ENCODE results near the gene MBLAC1. TPM values are rescaled to one million over a fixed set of nuclear protein-coding genes. Genes with fewer than 3 reads are reported as not detected.

Gene MBLAC1
- total and polyA plus RNA-seq, 4 experiments from 2014 or later: 0.77 to 6.8 (median 3.8) TPM

DNA sequence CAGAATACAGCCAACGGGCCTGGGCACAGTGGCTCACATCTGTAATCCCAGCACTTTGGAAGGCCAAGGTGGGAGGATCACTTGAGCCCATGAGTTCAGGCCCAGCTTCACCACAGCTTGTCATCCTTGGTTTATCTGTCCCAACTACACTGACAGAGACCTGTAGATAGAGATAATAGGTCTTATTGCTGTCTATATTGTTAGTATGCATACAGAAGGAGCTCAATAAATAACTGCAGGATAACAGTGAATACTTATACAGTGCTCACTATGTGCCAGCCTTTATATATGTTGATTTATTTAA, 6.1 kb upstream of the MBLAC1 start:
- Mint-ChIP-seq H3K9me3 (peaks cover 0 to 3% (median 0%) of the 10 kb centered on the region in 8 donors), H3K27ac (peak overlapping the region; percentile 95 to 100 (median 99)), H3K4me1 (peaks cover 14 to 55% (median 34%) of the 10 kb centered on the region in 4 donors), H3K36me3 (peaks cover 3 to 45% of the 10 kb centered on the region in 2 donors), H3K27me3 (no peaks in the 10 kb centered on the region), H3K4me3 (peak overlapping the region; percentile 94 to 99 (median 96))
- Histone ChIP-seq H3K4me3 (ENCODE audit: low read length in 2 of 2) (peak overlapping the region; percentile 63 to 95), H3K4me1 (ENCODE audit: insufficient read depth, low read length) (peaks cover 40% of the 10 kb centered on the region), H3K27me3 (ENCODE audit: insufficient read depth, low read length) (no peaks in the 10 kb centered on the region), H3K9me3 (ENCODE audit: control insufficient read depth in 1 of 2, low read length in 2 of 2) (no peaks in the 10 kb centered on the region), H3K27ac (ENCODE audit: low read depth, low read length) (peak overlapping the region; percentile 80), H3K36me3 (ENCODE audit: insufficient read depth, low read length) (peaks cover 9% of the 10 kb centered on the region)
- POLR2A ChIA-PET (ENCODE audit: partially characterized antibody): interaction anchor here (0.9 to 7.9 kb wide), 15 partner anchors 9 to 308 kb away, joined by 3 to 175 read pairs (median 6); partner anchors contain the start of genes AP4M1, COPS6, LAMTOR4 and MCM7
- no peak for DNase-seq
- CTCF ChIA-PET (ENCODE audit: partially characterized antibody): interaction anchor here (1.1 to 3.5 kb wide), 5 partner anchors 10 to 96 kb away, joined by 3 to 21 read pairs (median 4); no protein-coding TSS in a partner anchor
- intact Hi-C loops (cut with micrococcal nuclease): loop anchor here (1.0 kb wide), 1 partner anchor 28 kb away; the partner anchor contains the start of gene LAMTOR4

DNA sequence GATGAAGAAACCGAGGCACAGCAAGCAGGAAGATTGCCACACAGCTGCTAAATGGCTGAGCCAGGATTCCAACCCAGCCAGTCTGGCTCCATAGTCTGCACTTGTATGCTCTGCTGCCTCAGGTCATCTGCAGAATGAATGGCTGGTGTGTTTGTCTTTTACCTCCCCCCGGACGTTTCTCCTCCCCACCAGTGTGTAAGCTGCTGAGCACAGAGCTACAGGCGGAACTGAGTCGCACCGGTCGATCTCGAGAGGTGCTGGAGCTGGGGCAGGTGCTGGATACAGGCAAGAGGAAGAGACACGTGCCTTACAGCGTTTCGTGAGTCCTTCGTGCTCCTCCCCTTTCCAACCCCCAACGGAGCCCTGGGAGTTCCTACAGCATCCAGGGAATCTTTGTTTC, 4.7 kb upstream of the MBLAC1 start:
- ChIA-PET POLR2A (ENCODE audit: partially characterized antibody) (interaction anchor here (1.0 to 7.9 kb wide), 3 partner anchors 19 to 307 kb away, joined by 3 to 175 read pairs (median 3); partner anchors contain the start of genes AP4M1, MCM7, TRIM4 and ZCWPW1), CTCF (ENCODE audit: partially characterized antibody) (interaction anchor here (3.5 kb wide), 1 partner anchor 8 kb away, joined by 21 read pairs; no protein-coding TSS in a partner anchor)
- H3K4me3 ChIP-seq (ENCODE audit: low read length in 2 of 2): no peak overlapping the region
- Mint-ChIP-seq H3K36me3 (peaks cover 3 to 48% of the 10 kb centered on the region in 2 donors), H3K4me3 (no peak overlapping the region), H3K27ac (peak overlapping the region in 3 of 7 donors; percentile 44 to 89 (median 73)), H3K27me3 (no peaks in the 10 kb centered on the region), H3K9me3 (peaks cover 0 to 6% (median 0%) of the 10 kb centered on the region in 8 donors), H3K4me1 (peaks cover 19 to 62% (median 40%) of the 10 kb centered on the region in 4 donors)
- peaks cover 43% of the 10 kb centered on the region for H3K4me1 ChIP-seq (ENCODE audit: insufficient read depth, low read length)
- DNase-seq: no peak
- intact Hi-C loops (cut with micrococcal nuclease): no loop called here
- peaks cover 9% of the 10 kb centered on the region for H3K36me3 ChIP-seq (ENCODE audit: insufficient read depth, low read length)
- no peaks in the 10 kb centered on the region for H3K9me3 ChIP-seq (ENCODE audit: control insufficient read depth in 1 of 2, low read length in 2 of 2)
- H3K27me3 ChIP-seq (ENCODE audit: insufficient read depth, low read length): no peaks in the 10 kb centered on the region
- H3K27ac ChIP-seq (ENCODE audit: low read depth, low read length): no peak overlapping the region

DNA sequence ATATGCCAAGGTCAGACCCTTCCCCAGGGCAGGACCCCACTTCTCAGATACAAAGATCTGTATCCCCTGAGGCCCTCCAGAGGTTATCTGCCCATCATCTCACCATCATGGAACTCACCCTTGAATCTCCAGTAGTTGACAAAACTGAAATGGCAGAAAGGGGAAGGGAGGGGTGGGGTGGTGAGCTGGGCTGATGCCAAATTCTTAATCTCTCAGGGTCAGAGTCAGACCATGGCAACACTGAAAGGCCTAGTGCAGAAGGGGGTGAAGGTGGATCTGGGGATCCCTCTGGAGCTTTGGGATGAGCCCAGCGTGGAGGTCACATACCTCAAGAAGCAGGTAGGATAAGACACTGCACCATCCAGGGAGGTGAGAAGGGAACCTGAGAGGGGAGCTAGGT, 4.2 kb upstream of the MBLAC1 start:
- Mint-ChIP-seq H3K4me1 (peaks cover 19 to 62% (median 42%) of the 10 kb centered on the region in 4 donors), H3K27ac (peak overlapping the region in 6 of 7 donors; percentile 36 to 81 (median 54))
- CTCF ChIA-PET (ENCODE audit: partially characterized antibody): interaction anchor here (3.5 kb wide), 1 partner anchor 8 kb away, joined by 21 read pairs; no protein-coding TSS in a partner anchor

DNA sequence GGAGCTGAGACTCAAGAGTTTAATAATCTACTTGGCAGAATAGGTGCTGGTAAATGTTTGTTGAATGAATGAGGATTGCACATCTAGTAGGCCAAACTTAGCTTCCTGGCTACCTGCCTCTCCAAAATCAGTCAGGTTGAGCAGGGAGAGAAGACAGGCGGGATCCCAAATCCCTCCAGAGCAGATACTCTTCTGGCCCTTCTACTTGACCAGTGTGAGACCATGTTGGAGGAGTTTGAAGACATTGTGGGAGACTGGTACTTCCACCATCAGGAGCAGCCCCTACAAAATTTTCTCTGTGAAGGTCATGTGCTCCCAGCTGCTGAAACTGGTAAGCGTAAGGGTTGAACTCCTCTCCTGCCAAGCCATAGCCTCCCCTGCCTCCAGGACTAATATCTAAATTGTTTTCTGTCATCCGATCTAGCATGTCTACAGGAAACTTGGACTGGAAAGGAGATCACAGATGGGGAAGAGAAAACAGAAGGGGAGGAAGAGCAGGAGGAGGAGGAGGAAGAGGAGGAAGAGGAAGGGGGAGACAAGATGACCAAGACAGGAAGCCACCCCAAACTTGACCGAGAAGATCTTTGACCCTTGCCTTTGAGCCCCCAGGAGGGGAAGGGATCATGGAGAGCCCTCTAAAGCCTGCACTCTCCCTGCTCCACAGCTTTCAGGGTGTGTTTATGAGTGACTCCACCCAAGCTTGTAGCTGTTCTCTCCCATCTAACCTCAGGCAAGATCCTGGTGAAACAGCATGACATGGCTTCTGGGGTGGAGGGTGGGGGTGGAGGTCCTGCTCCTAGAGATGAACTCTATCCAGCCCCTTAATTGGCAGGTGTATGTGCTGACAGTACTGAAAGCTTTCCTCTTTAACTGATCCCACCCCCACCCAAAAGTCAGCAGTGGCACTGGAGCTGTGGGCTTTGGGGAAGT, 2.2 kb upstream of the MBLAC1 start:
- H3K4me3 Mint-ChIP-seq: peak overlapping the region in 7 of 8 donors; percentile 11 to 96 (median 28)
- no peaks in the 10 kb centered on the region for H3K27me3 Mint-ChIP-seq
- peaks cover 26 to 53% (median 36%) of the 10 kb centered on the region in 4 donors for H3K4me1 Mint-ChIP-seq
- peaks cover 0 to 37% of the 10 kb centered on the region in 2 donors for H3K36me3 Mint-ChIP-seq
- Histone ChIP-seq H3K9me3 (ENCODE audit: control insufficient read depth in 1 of 2, low read length in 2 of 2) (no peaks in the 10 kb centered on the region), H3K36me3 (ENCODE audit: insufficient read depth, low read length) (peaks cover 9% of the 10 kb centered on the region), H3K4me1 (ENCODE audit: insufficient read depth, low read length) (peaks cover 45% of the 10 kb centered on the region), H3K27ac (ENCODE audit: low read depth, low read length) (no peak overlapping the region), H3K4me3 (ENCODE audit: low read length in 2 of 2) (no peak overlapping the region), H3K27me3 (ENCODE audit: insufficient read depth, low read length) (no peaks in the 10 kb centered on the region)
- ChIA-PET POLR2A (ENCODE audit: partially characterized antibody) (interaction anchor here (1.1 to 7.9 kb wide), 5 partner anchors 22 to 304 kb away, joined by 3 to 175 read pairs (median 6); partner anchors contain the start of genes AP4M1, MCM7, PVRIG and ZCWPW1), CTCF (ENCODE audit: partially characterized antibody) (interaction anchor here (0.9 to 1.2 kb wide), 4 partner anchors 9 to 283 kb away, joined by 3 to 4 read pairs (median 3); partner anchors contain the start of genes AP4M1 and MCM7)
- no peak for DNase-seq
- intact Hi-C loops (cut with micrococcal nuclease): no loop called here
- peak overlapping the region; percentile 38 to 98 (median 75) for H3K27ac Mint-ChIP-seq
- peaks cover 0 to 3% (median 0%) of the 10 kb centered on the region in 8 donors for H3K9me3 Mint-ChIP-seq

More for the DNA sequence above, 4.2 kb upstream of the MBLAC1 start:
- Histone ChIP-seq H3K4me1 (ENCODE audit: insufficient read depth, low read length) (peaks cover 43% of the 10 kb centered on the region), H3K4me3 (ENCODE audit: low read length in 2 of 2) (no peak overlapping the region), H3K27me3 (ENCODE audit: insufficient read depth, low read length) (no peaks in the 10 kb centered on the region), H3K36me3 (ENCODE audit: insufficient read depth, low read length) (peaks cover 9% of the 10 kb centered on the region), H3K27ac (ENCODE audit: low read depth, low read length) (no peak overlapping the region), H3K9me3 (ENCODE audit: control insufficient read depth in 1 of 2, low read length in 2 of 2) (no peaks in the 10 kb centered on the region)
- POLR2A ChIA-PET (ENCODE audit: partially characterized antibody): interaction anchor here (1.0 to 7.9 kb wide), 3 partner anchors 20 to 306 kb away, joined by 3 to 175 read pairs (median 3); partner anchors contain the start of genes AP4M1, MCM7, TRIM4 and ZCWPW1
- Mint-ChIP-seq H3K36me3 (peaks cover 3 to 48% of the 10 kb centered on the region in 2 donors), H3K27me3 (no peaks in the 10 kb centered on the region), H3K4me3 (peak overlapping the region in 1 of 8 donors; percentile 21), H3K9me3 (peaks cover 0 to 6% (median 0%) of the 10 kb centered on the region in 8 donors)
- DNase-seq: no peak
- intact Hi-C loops (cut with micrococcal nuclease): no loop called here

DNA sequence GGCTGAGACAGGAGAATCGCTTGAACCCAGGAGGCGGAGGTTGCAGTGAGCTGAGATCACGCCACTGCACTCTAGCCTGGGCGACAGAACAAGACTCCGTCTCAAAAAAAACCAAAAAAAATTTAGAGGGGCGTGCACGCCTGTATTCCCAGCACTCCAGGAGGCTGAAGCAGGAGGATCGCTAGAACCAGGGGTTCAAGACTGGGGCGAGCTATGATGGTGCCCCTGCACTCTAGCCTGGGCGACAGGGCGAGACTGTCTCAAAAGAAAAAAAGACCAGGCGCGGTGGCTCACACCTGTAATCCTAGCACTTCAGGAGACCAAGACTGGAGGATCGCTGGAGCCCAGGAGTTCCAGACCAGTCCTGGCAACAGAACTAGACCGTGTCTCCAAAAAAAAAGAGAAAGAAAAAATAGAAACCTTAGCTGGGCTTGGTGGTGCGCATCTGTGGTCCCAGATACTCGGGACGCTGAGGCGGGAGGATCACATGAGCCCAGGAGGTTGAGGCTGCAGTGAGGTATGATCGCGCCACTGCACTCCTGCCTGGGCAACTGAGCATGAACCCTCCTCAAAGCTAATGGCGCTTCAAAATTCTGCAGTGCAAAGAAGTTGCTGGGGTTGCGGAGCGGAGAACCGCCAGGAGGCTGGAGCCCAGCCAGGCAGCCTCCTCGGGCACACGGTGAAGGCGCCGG, 382 bp upstream of the MBLAC1 start:
- ChIA-PET POLR2A (ENCODE audit: partially characterized antibody) (interaction anchor here (0.7 to 7.9 kb wide), 22 partner anchors 11 to 580 kb away, joined by 3 to 175 read pairs (median 4); partner anchors contain the start of genes AP4M1, COPS6, LAMTOR4 and MCM7), CTCF (ENCODE audit: partially characterized antibody) (interaction anchor here (1.0 to 1.8 kb wide), 6 partner anchors 22 to 213 kb away, joined by 3 to 5 read pairs (median 4); partner anchors contain the start of genes AP4M1 and MCM7)
- Histone ChIP-seq H3K4me1 (ENCODE audit: insufficient read depth, low read length) (peaks cover 44% of the 10 kb centered on the region), H3K27ac (ENCODE audit: low read depth, low read length) (peak overlapping the region; percentile 87), H3K9me3 (ENCODE audit: control insufficient read depth in 1 of 2, low read length in 2 of 2) (no peaks in the 10 kb centered on the region), H3K36me3 (ENCODE audit: insufficient read depth, low read length) (peaks cover 9% of the 10 kb centered on the region), H3K4me3 (ENCODE audit: low read length in 2 of 2) (peak overlapping the region; percentile 94 to 98), H3K27me3 (ENCODE audit: insufficient read depth, low read length) (no peaks in the 10 kb centered on the region)
- Mint-ChIP-seq H3K4me3 (peak overlapping the region; percentile 96 to 100 (median 99)), H3K4me1 (peaks cover 20 to 45% (median 27%) of the 10 kb centered on the region in 4 donors), H3K27me3 (no peaks in the 10 kb centered on the region), H3K36me3 (peaks cover 0 to 26% of the 10 kb centered on the region in 2 donors), H3K27ac (peak overlapping the region; percentile 98 to 100 (median 100)), H3K9me3 (peaks cover 0 to 3% (median 0%) of the 10 kb centered on the region in 8 donors)
- no peak for DNase-seq
- intact Hi-C loops (cut with micrococcal nuclease): loop anchor here (1.0 to 2.0 kb wide), 2 partner anchors 26 to 78 kb away; partner anchors contain the start of gene ZSCAN21
